22Rv1 (cell line): ENCODE measurements around the gene ITPR3.
"Not testable (repeated sequence)": the region's sequence is repeated elsewhere in the genome, so short reads cannot be mapped to it uniquely, and the experiment has no call there.

Experiments
- CTCF ChIP-seq: fragments of 450-650 bp; IDR thresholded peaks from 2 replicates; pipeline ENCODE4 v1.5.1; 2017; ENCODE audit warnings: mild to moderate bottlenecking
- ZFX ChIP-seq: fragments of 450-650 bp; IDR thresholded peaks from 2 replicates; pipeline ENCODE4 v1.6.1; 2017; ENCODE audit warnings: antibody characterized with exemption, borderline replicate concordance

GRCh38 chr6:33596894-33597293, 24.2 kb upstream of the ITPR3 start:
- not testable (repeated sequence) for TF ChIP-seq CTCF, ZFX
